DOHH2 (cell line): ENCODE measurements around the gene KIF2C.

ENCODE experiments used
- CTCF ChIP-seq: fragments of 200-600 bp; sonication (generic); IDR thresholded peaks from one replicate; pipeline ENCODE4 v1.5.1; 2014; ENCODE audit warnings: antibody characterized with exemption, mild to moderate bottlenecking, low read depth, low read length; ENCODE audit not compliant: poor library complexity, severe bottlenecking
- EZH2phosphoT487 ChIP-seq: fragments of 200-600 bp; sonication (generic); IDR thresholded peaks from 2 replicates; pipeline ENCODE4 v1.6.1; 2017; ENCODE audit warnings: borderline replicate concordance, mild to moderate bottlenecking, antibody characterized with exemption, low read length, moderate library complexity, mixed read lengths

GRCh38 chr1:44805311-44806024, 65.8 kb downstream of the KIF2C start:
- TF ChIP-seq CTCF = peak; percentile 13
- no peak for TF ChIP-seq EZH2phosphoT487
